Kidney (tissue), 14 donors: ENCODE measurements around the gene SLC35A3. TPM values are rescaled to one million over a fixed set of nuclear protein-coding genes. Genes with fewer than 3 reads are reported as not detected.

Experiments
- DNase-seq, 5 donors: peaks; one replicate each; pipeline ENCODE4 v3.0.0-alpha.2; 2013 to 2020
- FAIRE-seq: peaks from 2 replicates; lab custom pipeline; 2012; peaks lifted over from hg19 to GRCh38; lab: Jason Lieb, UNC
- H3K27ac ChIP-seq, 2 donors: one replicate each; pipeline ENCODE4 v1.7.0; 2013; ENCODE audit warnings: low read depth in 2 of 2, low read length in 2 of 2, inconsistent platforms in 1 of 2
- H3K27me3 ChIP-seq: one replicate; pipeline ENCODE4 v1.7.1; 2013; ENCODE audit warnings: low read length, inconsistent platforms; ENCODE audit not compliant: control insufficient read depth, insufficient read depth
- H3K36me3 ChIP-seq, 3 donors: one replicate each; pipeline versions ENCODE4 v1.7.0 to v1.7.1; 2013; ENCODE audit warnings: low read length in 3 of 3, control low read depth in 1 of 3, inconsistent platforms in 1 of 3; ENCODE audit not compliant: insufficient read depth in 3 of 3, control insufficient read depth in 2 of 3
- H3K4me1 ChIP-seq, 3 donors: one replicate each; pipeline versions ENCODE4 v1.7.0 to v1.7.1; 2013; ENCODE audit warnings: low read length in 3 of 3, inconsistent platforms in 1 of 3, low read depth in 1 of 3; ENCODE audit not compliant: control insufficient read depth in 2 of 3, insufficient read depth in 2 of 3
- H3K4me3 ChIP-seq, 3 donors: one replicate each; pipeline versions ENCODE4 v1.7.0 to v1.8.1; 2013; ENCODE audit warnings: low read length in 3 of 3, control low read depth in 1 of 3, inconsistent platforms in 1 of 3
- H3K9ac ChIP-seq, 3 donors: one replicate each; pipeline versions ENCODE4 v1.7.0 to v1.7.1; 2013; ENCODE audit warnings: low read length in 3 of 3, control low read depth in 1 of 3, inconsistent platforms in 1 of 3
- H3K9me3 ChIP-seq, 3 donors: one replicate each; pipeline versions ENCODE4 v1.7.0 to v1.7.1; 2013; ENCODE audit warnings: low read length in 3 of 3, control low read depth in 1 of 3, inconsistent platforms in 1 of 3; ENCODE audit not compliant: control insufficient read depth in 2 of 3, insufficient read depth in 1 of 3
- CTCF ChIP-seq: IDR thresholded peaks from 3 replicates; pipeline ENCODE4 v1.5.1; 2012; ENCODE audit warnings: mild to moderate bottlenecking, moderate library complexity, borderline replicate concordance; ENCODE audit not compliant: insufficient read depth; ENCODE audit errors: extremely low read depth
- intact Hi-C: fragments of 100-400 bp; cut with DNase I; formaldehyde crosslinking; loops from one replicate; pipeline ENCODE4 v1.11.1; 2022
- polyA plus RNA-seq: library from polyadenylated mRNA; stranded (reverse); fragments of 350-450 nt; fragmentation: Illumina TruSeq; extraction: RNeasy Lipid Tissue Mini Kit (QIAGEN cat#74804); gene quantifications from one replicate; pipeline ENCODE4 v1.2.3, GENCODE V29; 2014; ENCODE audit warnings: low read depth, low replicate concordance; ENCODE audit not compliant: insufficient read depth
- total RNA-seq: library from RNA; stranded (reverse); fragmentation: NEBNext Ultra II Directional; extraction: Animal tissue kit (Norgen Biotek cat#: 25700); gene quantifications from one replicate; pipeline ENCODE4 v1.2.1, GENCODE V29; 2021
- donor health status: control.
- donor health status: control.
- donor health status: control.
- donor health status: control.
- donor health status: control.
- donor health status: DM: yes; HTN: yes; CAD: no.
- donor health status: Normal renal cell carcinoma (clear cell type).

SLC35A3 gene
- total and polyA plus RNA-seq, 2 donors from 2014 or later = 17.9 to 28.2 TPM

- DNase-seq (no peak), FAIRE-seq (no peak)
- intact Hi-C loops = no loop called here
- H3K27ac ChIP-seq = no peak overlapping the region
- no peaks in the 10 kb centered on the region for H3K9me3 ChIP-seq
- no peak for TF ChIP-seq CTCF
- no peaks in the 10 kb centered on the region for H3K36me3 ChIP-seq
- no peaks in the 10 kb centered on the region for H3K4me1 ChIP-seq
- no peak overlapping the region for H3K4me3 ChIP-seq
- no peaks in the 10 kb centered on the region for H3K27me3 ChIP-seq
- H3K9ac ChIP-seq = no peak overlapping the region
Observed at GRCh38 chr1:99963041-99963795, 6.6 kb upstream of the SLC35A3 start.

GRCh38 chr1:99964806-99965205 lies 5.0 kb upstream of the SLC35A3 start:
- no peaks in the 10 kb centered on the region for H3K9me3 ChIP-seq
- H3K4me1 ChIP-seq = no peaks in the 10 kb centered on the region
- no peak overlapping the region for H3K9ac ChIP-seq
- no peaks in the 10 kb centered on the region for H3K27me3 ChIP-seq
- H3K36me3 ChIP-seq = no peaks in the 10 kb centered on the region
- TF ChIP-seq CTCF = no peak
- no peak for DNase-seq
- no peak overlapping the region for H3K4me3 ChIP-seq
- intact Hi-C loops = no loop called here
- H3K27ac ChIP-seq = no peak overlapping the region
- no peak for FAIRE-seq

GRCh38 chr1:99965646-99966375 lies 4.0 kb upstream of the SLC35A3 start:
- Histone ChIP-seq H3K36me3 (no peaks in the 10 kb centered on the region), H3K9me3 (no peaks in the 10 kb centered on the region), H3K4me1 (peaks cover 0 to 2% (median 0%) of the 10 kb centered on the region in 3 donors), H3K4me3 (no peak overlapping the region), H3K27ac (no peak overlapping the region), H3K9ac (no peak overlapping the region), H3K27me3 (no peaks in the 10 kb centered on the region)
- intact Hi-C loops = no loop called here
- TF ChIP-seq CTCF = no peak
- DNase-seq (peak in 2 of 5 donors; percentile 46 to 57), FAIRE-seq (no peak)
